Measurements from ENCODE around the gene UROD.
"Not testable (repeated sequence)": the region's sequence is repeated elsewhere in the genome, so short reads cannot be mapped to it uniquely, and the experiment has no call there.

UROD gene

DNA sequence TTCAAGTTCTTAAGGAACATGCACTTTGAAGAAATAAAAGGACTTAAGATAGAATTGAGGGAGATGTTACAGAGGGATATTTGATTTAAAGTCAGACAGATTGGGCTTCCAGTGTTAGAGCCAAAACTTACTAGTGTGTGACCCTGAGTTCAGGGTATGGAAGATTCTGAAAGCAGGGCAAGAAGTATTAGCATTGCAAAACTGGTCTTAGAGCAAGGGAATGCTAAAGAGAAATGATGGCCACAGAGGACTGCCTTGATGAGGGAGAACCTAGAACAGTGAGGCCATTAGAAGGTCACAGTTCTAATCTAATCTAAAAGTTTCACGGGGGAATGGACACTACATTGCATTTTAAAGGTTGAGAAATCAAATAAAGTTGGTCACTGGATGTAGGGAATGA is 45.5 kb downstream of the UROD start:
- H3K27me3 ChIP-seq (ENCODE audit: control insufficient read depth, insufficient read depth, low read length), result no peaks in the 10 kb centered on the region
- peaks cover 2% of the 10 kb centered on the region for H3K4me1 ChIP-seq (ENCODE audit: control insufficient read depth, insufficient read depth, low read length)
- H3K9ac ChIP-seq (ENCODE audit: low read depth, low read length), result no peak overlapping the region
- no peak overlapping the region for H3K4me3 ChIP-seq (ENCODE audit: low read depth, low read length)
- H3K9me3 ChIP-seq (ENCODE audit: control insufficient read depth, insufficient read depth, low read length), result no peaks in the 10 kb centered on the region
- no peaks in the 10 kb centered on the region for H3K36me3 ChIP-seq (ENCODE audit: control insufficient read depth, insufficient read depth, low read length)

DNA sequence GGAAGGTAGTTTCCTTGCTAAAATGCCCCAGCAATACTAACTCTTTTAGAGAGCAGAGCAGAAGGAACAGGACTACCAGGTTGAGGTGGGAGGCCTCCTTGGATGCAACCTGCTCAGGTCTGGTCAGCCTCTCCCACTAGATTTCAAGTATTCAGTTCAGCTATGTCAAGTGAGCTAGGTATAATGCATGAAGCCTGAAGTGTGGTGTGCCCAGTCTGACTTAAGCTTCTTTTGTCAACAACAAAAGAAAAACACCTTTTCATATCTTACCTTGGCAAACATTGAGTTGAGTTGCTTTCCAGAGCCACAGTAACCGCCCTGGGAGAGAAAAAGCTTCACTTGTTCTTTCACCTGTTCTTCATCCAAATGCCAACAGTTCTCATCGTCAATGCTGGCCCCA is 47.8 kb downstream of the UROD start:
- Histone ChIP-seq H3K4me3 (ENCODE audit: low read depth, low read length) (no peak overlapping the region), H3K36me3 (ENCODE audit: control insufficient read depth, insufficient read depth, low read length) (no peaks in the 10 kb centered on the region), H3K4me1 (ENCODE audit: control insufficient read depth, insufficient read depth, low read length) (peaks cover 2% of the 10 kb centered on the region), H3K9ac (ENCODE audit: low read depth, low read length) (no peak overlapping the region), H3K9me3 (ENCODE audit: control insufficient read depth, insufficient read depth, low read length) (no peaks in the 10 kb centered on the region), H3K27me3 (ENCODE audit: control insufficient read depth, insufficient read depth, low read length) (no peaks in the 10 kb centered on the region)

DNA sequence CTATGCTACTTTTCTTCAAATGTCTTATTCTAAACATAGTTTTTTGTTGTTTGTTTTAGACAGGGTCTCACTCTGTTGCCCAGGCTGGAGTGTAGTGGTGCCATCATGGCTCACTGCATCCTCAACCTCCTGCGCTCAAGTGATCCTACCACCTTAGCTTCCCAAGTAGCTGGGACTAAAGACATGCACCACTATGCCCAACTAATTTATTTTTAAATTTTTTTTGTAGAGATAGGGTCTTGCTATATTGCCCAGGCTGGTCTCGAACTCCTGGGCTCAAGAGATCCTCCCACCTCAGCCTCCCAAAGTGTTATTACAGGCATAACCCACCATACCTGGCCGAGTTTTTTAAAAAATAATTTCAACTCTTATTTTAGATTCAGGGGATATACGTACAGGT is 50.4 kb downstream of the UROD start:
- H3K4me1 ChIP-seq (ENCODE audit: control insufficient read depth, insufficient read depth, low read length); H3K27me3 ChIP-seq (ENCODE audit: control insufficient read depth, insufficient read depth, low read length); H3K4me3 ChIP-seq (ENCODE audit: low read depth, low read length); H3K9me3 ChIP-seq (ENCODE audit: control insufficient read depth, insufficient read depth, low read length); H3K9ac ChIP-seq (ENCODE audit: low read depth, low read length); H3K36me3 ChIP-seq (ENCODE audit: control insufficient read depth, insufficient read depth, low read length): not testable (repeated sequence)

DNA sequence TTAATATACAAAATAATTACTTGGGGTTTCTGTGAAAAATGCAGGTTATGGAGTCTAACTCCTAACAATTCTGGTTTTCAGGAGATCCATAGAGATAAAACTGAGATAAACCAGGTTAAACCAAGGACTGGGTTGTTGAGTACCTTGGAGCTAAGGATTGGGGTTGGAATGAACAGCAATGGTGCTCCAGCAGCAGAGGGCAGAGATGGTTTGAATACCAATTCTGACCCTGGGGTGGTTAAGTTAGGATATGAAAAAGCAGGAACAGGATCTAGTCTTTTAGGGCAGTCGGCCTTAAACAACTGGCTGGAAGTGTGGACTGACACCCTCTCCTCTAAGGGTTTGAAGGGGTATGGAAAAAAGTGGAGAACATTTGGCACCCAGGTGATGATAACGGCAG is 53.0 kb downstream of the UROD start:
- no peak overlapping the region for H3K9ac ChIP-seq (ENCODE audit: low read depth, low read length)
- H3K36me3 ChIP-seq (ENCODE audit: control insufficient read depth, insufficient read depth, low read length), result no peaks in the 10 kb centered on the region
- no peak overlapping the region for H3K4me3 ChIP-seq (ENCODE audit: low read depth, low read length)
- H3K4me1 ChIP-seq (ENCODE audit: control insufficient read depth, insufficient read depth, low read length), result no peaks in the 10 kb centered on the region
- no peaks in the 10 kb centered on the region for H3K27me3 ChIP-seq (ENCODE audit: control insufficient read depth, insufficient read depth, low read length)
- no peaks in the 10 kb centered on the region for H3K9me3 ChIP-seq (ENCODE audit: control insufficient read depth, insufficient read depth, low read length)
